GM19438 (cell line): ENCODE data around the gene OR8B8.
"Not testable (repeated sequence)": the region's sequence is repeated elsewhere in the genome, so short reads cannot be mapped to it uniquely, and the experiment has no call there.

ENCODE experiments used
- ATAC-seq: cut with Tn5 transposase; IDR thresholded peaks from one replicate; pipeline ENCODE4 v1.9.1; 2021; ENCODE audit warnings: low read depth; ENCODE audit not compliant: unreplicated experiment

Gene OR8B8, protein sequence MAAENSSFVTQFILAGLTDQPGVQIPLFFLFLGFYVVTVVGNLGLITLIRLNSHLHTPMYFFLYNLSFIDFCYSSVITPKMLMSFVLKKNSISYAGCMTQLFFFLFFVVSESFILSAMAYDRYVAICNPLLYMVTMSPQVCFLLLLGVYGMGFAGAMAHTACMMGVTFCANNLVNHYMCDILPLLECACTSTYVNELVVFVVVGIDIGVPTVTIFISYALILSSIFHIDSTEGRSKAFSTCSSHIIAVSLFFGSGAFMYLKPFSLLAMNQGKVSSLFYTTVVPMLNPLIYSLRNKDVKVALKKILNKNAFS

DNA sequence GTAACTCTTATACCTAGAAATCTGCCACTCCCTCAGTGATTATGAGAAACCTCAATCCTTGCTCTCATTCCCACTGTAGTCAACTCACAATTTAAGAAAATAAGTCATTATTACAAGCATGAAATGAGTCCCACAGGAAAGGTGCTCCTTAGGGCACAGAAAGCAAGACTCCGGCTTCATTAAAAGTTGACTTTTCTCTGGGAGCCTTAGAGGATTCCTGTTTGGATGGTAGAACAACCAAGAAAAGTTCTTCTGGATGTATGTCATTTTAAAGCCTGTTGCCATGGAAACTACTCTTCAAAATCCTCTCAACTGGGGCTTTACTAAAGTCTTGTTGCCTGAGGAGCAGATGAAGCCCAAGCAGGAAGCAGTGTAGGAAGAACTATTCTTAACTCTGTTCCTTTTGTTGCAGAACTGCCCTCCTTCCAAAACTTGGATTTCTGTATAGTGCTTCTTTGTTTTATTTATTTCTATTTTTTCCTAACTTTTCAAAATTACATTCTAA lies at the start of gene OR8B8:
Gene OR8B8, minus strand, starts transcription at position 51 of the 505 bp plus-strand sequence. CDS start 4,611 bp downstream, outside the sequence.
- no peak for ATAC-seq

GRCh38 chr11:124493016-124493655 lies 47.6 kb upstream of the OR8B8 start:
- ATAC-seq = no peak

GRCh38 chr11:124483422-124483821 lies 37.9 kb upstream of the OR8B8 start:
- no peak for ATAC-seq

DNA sequence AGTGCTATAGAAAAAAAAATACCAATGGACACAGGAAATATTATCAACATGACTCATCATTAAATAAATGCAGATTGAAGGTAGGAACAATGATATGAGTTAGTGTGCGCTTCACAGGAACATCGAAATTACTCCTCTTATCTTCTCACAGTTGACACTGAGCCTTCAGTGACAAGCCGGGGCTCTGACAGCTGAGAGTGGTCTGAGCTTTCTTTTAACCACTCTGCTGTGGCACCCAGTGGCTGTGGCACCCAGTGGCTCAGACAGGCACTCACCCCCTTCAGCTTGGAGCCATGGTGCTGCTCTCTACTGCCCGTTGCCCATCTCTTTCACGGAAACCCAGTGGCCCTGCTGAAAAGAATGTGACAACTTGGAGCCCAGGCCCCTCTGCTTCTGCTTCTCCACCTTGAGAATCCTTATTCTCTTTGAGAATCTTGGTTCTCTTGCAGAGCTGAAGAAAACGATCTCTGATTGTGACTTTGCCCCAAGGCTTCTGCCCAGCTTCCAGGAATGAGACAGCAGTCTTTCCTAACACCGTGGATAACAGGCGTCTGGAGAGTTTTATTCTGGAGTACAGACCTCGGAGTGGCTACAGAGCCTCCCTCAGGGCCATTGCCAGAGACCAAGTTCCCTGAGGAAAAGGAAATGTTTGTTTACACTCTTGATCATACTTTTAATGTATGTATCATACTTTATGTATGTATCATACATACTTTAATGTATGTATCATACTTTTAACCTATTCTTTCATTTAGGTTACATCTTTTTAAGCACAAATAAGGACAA lies 37.1 kb upstream of the OR8B8 start:
- no peak for ATAC-seq

DNA sequence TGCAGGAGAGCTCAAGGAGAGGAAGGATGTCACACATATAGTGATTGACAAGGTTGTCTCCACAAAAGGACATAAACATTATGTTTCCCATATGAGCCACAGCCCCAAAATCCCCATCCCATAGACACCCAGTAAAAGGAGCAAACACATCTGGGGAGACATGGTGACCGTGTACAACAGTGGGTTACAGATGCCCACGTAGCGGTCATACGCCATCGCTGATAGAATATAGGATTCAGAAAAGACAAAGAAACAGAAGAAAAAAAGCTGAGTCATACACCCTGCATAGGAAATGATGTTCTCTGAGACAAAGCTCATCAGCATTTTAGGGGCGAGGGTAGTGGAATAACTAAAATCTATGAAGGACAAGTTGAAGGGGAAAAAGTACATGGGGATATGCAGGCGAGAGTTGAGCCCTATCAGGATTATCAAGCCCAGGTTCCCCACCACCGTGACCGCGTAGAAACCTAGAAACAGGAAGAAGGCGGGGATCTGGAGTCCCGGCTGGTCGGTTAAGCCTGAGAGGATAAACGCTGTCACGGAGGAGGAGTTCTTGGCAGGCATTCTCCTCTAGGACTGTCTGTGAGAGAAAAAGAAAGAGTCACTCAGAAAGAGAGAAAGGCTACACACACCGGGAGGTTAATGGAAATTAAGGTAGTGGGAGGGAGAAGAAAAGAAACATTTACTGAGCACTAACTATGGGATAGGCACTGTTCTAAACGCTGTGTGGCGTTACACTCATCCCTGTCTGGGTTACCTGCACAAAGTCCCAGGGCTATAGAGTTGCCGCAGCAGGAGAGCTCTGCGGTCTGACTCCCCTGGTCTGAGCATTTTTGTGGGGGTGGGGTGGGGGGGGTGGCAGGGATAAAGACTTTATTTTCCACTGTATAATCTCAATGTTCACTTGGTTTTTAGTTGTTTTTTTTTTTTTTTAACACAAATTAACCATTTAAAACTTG lies 36.1 kb upstream of the OR8B8 start:
- ATAC-seq = no peak

DNA sequence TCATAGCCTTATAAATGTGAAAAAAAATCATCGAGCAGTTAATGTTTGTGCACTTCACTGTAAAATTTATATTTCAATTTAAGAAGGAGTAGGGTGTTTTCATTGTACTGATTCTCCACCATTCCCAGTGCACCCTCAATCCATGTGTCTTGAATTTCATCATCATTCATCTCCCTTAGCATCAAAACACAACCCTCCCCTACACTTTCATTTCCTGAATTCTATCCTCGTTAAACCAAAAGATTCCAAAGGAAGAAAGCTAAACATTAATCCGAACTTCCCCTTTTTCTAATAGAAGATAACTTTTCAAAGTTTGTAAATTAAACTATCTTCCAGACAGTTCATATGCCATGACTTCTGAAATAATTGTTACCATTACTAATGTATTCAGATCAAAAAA lies 34.1 kb upstream of the OR8B8 start:
- ATAC-seq = no peak

DNA sequence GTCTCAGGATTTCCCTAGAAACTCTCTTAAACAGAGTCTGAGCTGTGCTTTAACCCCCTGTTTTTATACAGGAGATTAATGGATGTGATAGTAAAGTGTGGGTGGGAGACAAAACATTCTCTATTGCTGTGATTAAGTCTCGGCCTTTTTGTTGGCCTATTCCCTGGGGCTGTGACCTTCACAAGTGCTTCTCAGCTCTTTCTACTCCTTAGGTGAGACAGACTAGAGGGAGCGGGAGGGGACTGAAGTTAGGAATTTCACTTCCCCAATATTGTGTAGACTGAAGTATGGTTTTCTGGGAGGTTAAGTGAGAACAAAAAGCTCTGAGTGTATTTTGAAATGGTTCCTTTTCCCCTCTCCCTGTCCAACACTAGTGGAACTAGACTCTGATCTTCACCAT lies 29.8 kb upstream of the OR8B8 start:
- ATAC-seq = no peak

DNA sequence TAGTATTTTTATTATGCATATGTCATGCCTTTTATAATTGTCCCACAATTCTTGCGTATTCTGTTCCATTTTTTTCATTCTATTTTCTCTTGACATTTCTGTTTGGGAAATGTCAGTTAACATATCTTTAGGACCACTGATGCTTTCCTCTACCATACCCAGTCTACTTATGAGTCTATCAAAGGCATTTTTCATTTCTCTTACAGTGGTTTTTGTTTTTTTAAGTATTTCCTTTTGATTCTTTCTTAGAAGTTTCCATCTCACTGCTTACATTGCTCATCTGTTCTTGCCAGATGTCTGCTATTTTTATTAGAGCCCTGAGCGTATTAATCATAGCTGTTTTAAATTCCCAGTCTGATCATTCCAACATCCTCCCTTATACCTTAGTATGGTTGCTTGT lies 29.3 kb upstream of the OR8B8 start:
- ATAC-seq = no peak

- ATAC-seq = no peak
Measured at GRCh38 chr11:124474079-124474478, 28.6 kb upstream of the OR8B8 start.

- ATAC-seq = no peak
Measured at GRCh38 chr11:124473476-124473875, 28.0 kb upstream of the OR8B8 start.

- ATAC-seq = no peak
Measured at GRCh38 chr11:124470561-124471227, 25.2 kb upstream of the OR8B8 start.

GRCh38 chr11:124467381-124467927 lies 22.0 kb upstream of the OR8B8 start:
- ATAC-seq = no peak

GRCh38 chr11:124465368-124465767 lies 19.9 kb upstream of the OR8B8 start:
- ATAC-seq = no peak

GRCh38 chr11:124463990-124464389 lies 18.5 kb upstream of the OR8B8 start:
- no peak for ATAC-seq

DNA sequence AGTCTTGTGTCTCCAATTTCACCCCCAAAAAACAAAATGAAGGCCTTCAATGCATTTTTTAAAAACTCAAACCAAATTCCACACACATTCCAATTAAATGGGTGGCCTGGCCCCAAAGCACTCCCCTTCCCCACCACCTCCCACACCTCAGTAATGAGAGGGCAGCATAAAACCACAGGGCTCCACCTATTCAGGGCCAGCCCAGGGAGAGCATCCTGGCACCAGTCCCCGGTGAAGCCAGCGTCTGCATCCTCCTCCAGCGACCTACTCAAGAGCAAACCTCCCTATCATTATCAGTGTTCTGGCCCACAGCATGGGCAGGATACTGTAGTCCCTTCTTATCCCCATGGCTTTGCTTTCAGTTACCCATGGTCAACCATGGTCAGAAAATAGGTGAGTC lies 17.8 kb upstream of the OR8B8 start:
- no peak for ATAC-seq

- ATAC-seq = no peak
Measured at GRCh38 chr11:124460459-124460858, 15.0 kb upstream of the OR8B8 start.

DNA sequence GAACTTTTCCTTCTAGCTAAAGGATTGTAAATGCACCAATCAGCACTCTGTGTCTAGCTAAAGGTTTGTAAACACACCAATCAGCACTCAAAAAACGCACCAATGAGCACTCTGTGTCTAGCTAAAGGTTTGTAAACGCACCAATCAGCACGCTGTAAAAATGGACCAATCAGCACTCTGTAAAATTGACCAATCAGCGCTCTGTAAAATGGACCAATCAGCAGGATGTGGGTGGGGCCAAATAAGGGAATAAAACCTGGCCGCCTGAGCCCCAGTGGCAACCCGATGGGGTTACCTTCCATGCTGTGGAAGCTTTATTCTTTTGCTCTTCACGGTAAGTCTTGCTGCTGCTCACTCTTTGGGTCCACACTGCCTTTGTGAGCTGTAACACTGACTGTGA lies 13.9 kb upstream of the OR8B8 start:
- ATAC-seq = not testable (repeated sequence)

DNA sequence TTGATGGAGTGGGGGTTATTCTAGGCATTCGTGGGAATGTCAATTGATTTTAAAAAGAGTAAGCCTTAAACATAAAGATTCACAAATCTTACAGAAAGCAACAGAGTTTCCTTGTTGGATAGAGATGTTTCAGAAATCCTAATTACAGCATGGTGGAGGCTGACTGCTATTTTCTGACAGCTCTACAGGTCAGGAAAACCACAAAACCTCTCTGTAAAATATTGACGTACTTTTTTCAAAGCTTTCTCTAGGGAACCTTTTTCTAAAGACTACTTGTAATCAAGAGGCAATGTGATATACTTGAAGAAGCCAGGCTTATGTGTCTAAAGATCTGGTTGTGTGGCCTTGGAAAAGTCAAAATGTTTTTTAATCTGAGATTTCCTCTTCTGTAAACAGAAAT lies 9.1 kb upstream of the OR8B8 start:
- no peak for ATAC-seq

GRCh38 chr11:124446916-124447315 lies 1.4 kb upstream of the OR8B8 start:
- no peak for ATAC-seq
